GM19452 (cell line): ENCODE measurements around the gene PRKCB.
"Not testable (repeated sequence)": the region's sequence is repeated elsewhere in the genome, so short reads cannot be mapped to it uniquely, and the experiment has no call there.

Source experiments
- ATAC-seq: cut with Tn5 transposase; IDR thresholded peaks from one replicate; pipeline ENCODE4 v1.9.1; 2021; ENCODE audit not compliant: unreplicated experiment

PRKCB gene

GRCh38 chr16:24152048-24152447, 316.3 kb downstream of the PRKCB start:
- ATAC-seq: not testable (repeated sequence)

GRCh38 chr16:24152826-24153225, 317.0 kb downstream of the PRKCB start:
- no peak for ATAC-seq

GRCh38 chr16:24156777-24157176, 321.0 kb downstream of the PRKCB start:
- no peak for ATAC-seq

GRCh38 chr16:24163935-24164334, 328.2 kb downstream of the PRKCB start:
- ATAC-seq: no peak

GRCh38 chr16:24164416-24164815, 328.6 kb downstream of the PRKCB start:
- ATAC-seq: no peak

GRCh38 chr16:24165273-24165672, 329.5 kb downstream of the PRKCB start:
- no peak for ATAC-seq

GRCh38 chr16:24166661-24167528, 331.1 kb downstream of the PRKCB start:
- no peak for ATAC-seq

GRCh38 chr16:24168856-24169255, 333.1 kb downstream of the PRKCB start:
- ATAC-seq: no peak

- ATAC-seq: no peak
Measured at GRCh38 chr16:24170407-24170806, 334.6 kb downstream of the PRKCB start.

GRCh38 chr16:24174504-24174903, 338.7 kb downstream of the PRKCB start:
- no peak for ATAC-seq

GRCh38 chr16:24174957-24175356, 339.2 kb downstream of the PRKCB start:
- no peak for ATAC-seq

GRCh38 chr16:24178496-24178895, 342.7 kb downstream of the PRKCB start:
- no peak for ATAC-seq

GRCh38 chr16:24180451-24180850, 344.7 kb downstream of the PRKCB start:
- ATAC-seq: no peak

- ATAC-seq: no peak
Measured at GRCh38 chr16:24188021-24188542, 352.3 kb downstream of the PRKCB start.

- no peak for ATAC-seq
Measured at GRCh38 chr16:24188751-24189318, 353.1 kb downstream of the PRKCB start.

- ATAC-seq: no peak
Measured at GRCh38 chr16:24189941-24190340, 354.2 kb downstream of the PRKCB start.

- no peak for ATAC-seq
Measured at GRCh38 chr16:24191876-24192402, 356.2 kb downstream of the PRKCB start.

- ATAC-seq: no peak
Measured at GRCh38 chr16:24195221-24195620, 359.4 kb downstream of the PRKCB start.

GRCh38 chr16:24198807-24199533, 363.2 kb downstream of the PRKCB start:
- no peak for ATAC-seq

- ATAC-seq: no peak
Measured at GRCh38 chr16:24203675-24204074, 367.9 kb downstream of the PRKCB start.

- no peak for ATAC-seq
Measured at GRCh38 chr16:24204150-24204665, 368.4 kb downstream of the PRKCB start.
